AG20443 (cell line): ENCODE measurements around the gene ERI3.
A peak's percentile ranks its signal among the peaks of the same experiment; 100 is the strongest.

Source experiments
- DNase-seq: peaks from one replicate; pipeline ENCODE4 v3.0.0; 2012; ENCODE audit warnings: low spot score, mixed read lengths

Gene ERI3

GRCh38 chr1:44354840-44355581 is at the start of gene ERI3:
ERI3 (minus strand) TSS chr1:44355257; CDS start chr1:44355026, 231 bp downstream.
- DNase-seq = peak; percentile 100

- DNase-seq = no peak
These were observed 46.5 kb upstream of the ERI3 start for GRCh38 chr1:44401256-44402228.

- DNase-seq = peak; percentile 86
These were observed 35.2 kb upstream of the ERI3 start for GRCh38 chr1:44390277-44390676.

GRCh38 chr1:44389437-44389836 is 34.4 kb upstream of the ERI3 start:
- DNase-seq = no peak

GRCh38 chr1:44388551-44388950 is 33.5 kb upstream of the ERI3 start:
- no peak for DNase-seq

- no peak for DNase-seq
These were observed 25.7 kb upstream of the ERI3 start for GRCh38 chr1:44380666-44381177.

- DNase-seq = peak; percentile 78
These were observed 23.1 kb upstream of the ERI3 start for GRCh38 chr1:44377925-44378784.

- no peak for DNase-seq
These were observed 20.5 kb upstream of the ERI3 start for GRCh38 chr1:44375547-44375946.

GRCh38 chr1:44371206-44371605 is 16.1 kb upstream of the ERI3 start:
- no peak for DNase-seq

GRCh38 chr1:44368471-44369151 is 13.6 kb upstream of the ERI3 start:
- no peak for DNase-seq

GRCh38 chr1:44367944-44368343 is 12.9 kb upstream of the ERI3 start:
- DNase-seq = no peak

- DNase-seq = no peak
These were observed 11.4 kb upstream of the ERI3 start for GRCh38 chr1:44366371-44366975.

GRCh38 chr1:44361478-44361877 is 6.4 kb upstream of the ERI3 start:
- DNase-seq = peak; percentile 20

- peak; percentile 14 for DNase-seq
These were observed 4.3 kb upstream of the ERI3 start for GRCh38 chr1:44359234-44359935.

- DNase-seq = no peak
These were observed 2.7 kb upstream of the ERI3 start for GRCh38 chr1:44357710-44358109.

- DNase-seq = no peak
These were observed 687 bp upstream of the ERI3 start for GRCh38 chr1:44355582-44356305.

- peak; percentile 40 for DNase-seq
These were observed 703 bp downstream of the ERI3 start for GRCh38 chr1:44354268-44354839.

GRCh38 chr1:44353604-44354003 is 1.5 kb downstream of the ERI3 start:
- no peak for DNase-seq

GRCh38 chr1:44351289-44351688 is 3.8 kb downstream of the ERI3 start:
- DNase-seq = no peak
